CD4-positive, alpha-beta T cell treated with Interleukin-12 subunit alpha and Interleukin-12 subunit beta, for 1 hour (primary cell): ENCODE measurements around the gene KRTAP5-4.
"Not testable (repeated sequence)": the region's sequence is repeated elsewhere in the genome, so short reads cannot be mapped to it uniquely, and the experiment has no call there.

ENCODE experiments used
- DNase-seq: peaks from one replicate; pipeline ENCODE4 v3.0.0-alpha.2; 2020

Gene KRTAP5-4, protein sequence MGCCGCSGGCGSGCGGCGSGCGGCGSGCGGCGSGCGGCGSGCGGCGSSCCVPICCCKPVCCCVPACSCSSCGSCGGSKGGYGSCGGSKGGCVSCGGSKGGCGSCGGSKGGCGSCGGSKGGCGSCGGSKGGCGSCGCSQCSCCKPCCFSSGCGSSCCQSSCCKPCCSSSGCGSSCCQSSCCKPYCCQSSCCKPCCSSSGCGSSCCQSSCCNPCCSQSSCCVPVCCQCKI

GRCh38 chr11:1622086-1622485 is at the start of gene KRTAP5-4:
Gene KRTAP5-4 (minus strand): TSS chr11:1622138. CDS start chr11:1622093, 45 bp downstream.
- DNase-seq: no peak

- no peak for DNase-seq
Measured at GRCh38 chr11:1671658-1672057, 49.7 kb upstream of the KRTAP5-4 start.

- DNase-seq: no peak
Measured at GRCh38 chr11:1670905-1671371, 49.0 kb upstream of the KRTAP5-4 start.

DNA sequence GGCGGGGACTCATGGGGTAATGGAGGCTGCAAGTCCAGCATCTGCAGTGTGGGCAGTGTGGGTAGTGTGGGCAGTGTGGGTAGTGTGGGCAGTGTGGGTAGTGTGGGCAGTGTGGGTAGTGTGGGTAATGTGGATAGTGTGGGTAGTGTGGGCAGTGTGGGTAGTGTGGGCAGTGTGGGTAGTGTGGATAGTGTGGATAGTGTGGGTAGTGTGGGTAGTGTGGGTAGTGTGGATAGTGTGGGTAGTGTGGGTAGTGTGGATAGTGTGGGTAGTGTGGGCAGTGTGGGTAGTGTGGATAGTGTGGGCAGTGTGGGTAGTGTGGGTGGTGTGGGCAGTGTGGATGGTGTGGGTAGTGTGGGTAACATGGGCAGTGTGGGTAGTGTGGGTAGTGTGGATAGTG is 48.5 kb upstream of the KRTAP5-4 start:
- not testable (repeated sequence) for DNase-seq

DNA sequence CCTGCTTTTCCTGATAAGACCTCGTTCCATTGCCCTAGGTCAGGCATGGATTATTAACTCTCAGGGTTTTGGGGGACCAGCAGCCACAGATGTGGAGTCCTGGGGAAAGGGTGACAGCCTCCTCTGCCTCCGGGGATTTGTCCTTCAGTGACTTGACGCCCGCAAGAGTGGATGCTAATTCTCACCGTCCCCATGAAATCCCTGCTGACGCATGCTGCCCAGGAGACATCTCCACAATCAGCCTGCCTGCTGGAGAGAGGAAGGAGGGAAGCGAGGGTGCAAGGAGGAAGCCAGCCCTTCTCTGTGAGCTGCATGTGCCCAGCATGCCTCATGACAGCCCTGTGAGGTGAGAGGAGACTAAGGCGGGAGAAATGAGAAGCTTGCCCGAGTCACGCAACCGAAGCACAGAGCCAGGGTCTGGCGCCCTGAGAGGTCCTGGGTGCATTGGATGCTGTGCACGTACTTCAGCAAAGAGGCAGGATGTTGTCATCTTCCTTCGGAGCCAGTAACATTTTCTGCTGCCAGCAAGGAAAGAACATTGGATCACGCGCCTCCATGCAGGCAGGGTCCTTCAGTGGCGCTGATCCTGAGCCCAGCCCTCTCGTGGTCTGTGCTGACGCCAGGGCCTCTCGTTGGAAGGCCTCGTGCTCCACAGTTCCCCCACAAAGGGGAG is 47.7 kb upstream of the KRTAP5-4 start:
- DNase-seq: no peak

DNA sequence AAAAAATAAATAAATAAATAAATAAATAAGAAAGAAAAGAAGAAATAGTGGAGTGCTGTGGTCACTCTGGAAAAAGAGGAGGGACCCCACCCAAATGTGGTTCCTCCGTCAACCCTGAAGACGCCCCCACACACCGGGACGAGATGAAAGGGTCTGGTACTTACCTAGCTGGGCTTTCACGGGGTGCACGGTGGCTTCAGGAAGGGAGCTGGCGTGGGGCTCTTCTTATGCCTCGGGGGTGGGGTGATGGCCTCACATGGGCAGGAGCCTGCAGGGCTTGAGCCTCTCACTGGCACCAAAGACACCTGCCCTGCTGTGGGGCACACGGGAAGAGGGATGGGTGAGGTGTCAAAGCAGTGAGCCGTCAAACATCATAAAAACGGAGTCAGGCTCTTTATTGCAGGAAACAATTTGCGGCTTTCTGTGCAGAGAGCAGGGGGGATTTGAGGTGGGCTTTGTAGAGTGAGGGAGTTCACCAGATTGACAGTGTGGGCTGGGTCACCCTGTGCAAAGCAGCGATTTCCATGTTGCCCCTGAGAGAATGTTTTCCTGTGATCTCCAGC is 47.1 kb upstream of the KRTAP5-4 start:
- DNase-seq: no peak

DNA sequence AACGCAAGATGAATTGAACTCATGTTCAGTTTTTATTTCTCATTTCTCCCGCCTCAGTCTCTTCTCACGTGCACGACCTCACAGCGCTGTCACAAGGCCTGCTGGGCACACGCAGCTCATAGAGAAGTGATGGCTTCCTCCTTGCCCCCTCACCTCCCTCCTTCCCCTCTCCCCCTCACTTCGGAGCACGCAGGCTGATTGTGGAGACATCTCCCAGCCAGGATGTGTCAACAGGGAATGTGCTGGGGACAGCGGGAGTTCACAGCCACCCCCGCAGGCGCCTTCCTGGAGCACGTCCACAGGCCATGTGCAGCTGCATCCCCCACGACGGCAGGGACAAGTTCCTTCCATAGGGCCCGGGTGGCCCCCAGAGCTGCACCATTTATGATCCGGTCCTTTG is 46.0 kb upstream of the KRTAP5-4 start:
- no peak for DNase-seq

GRCh38 chr11:1667121-1667850 is 45.3 kb upstream of the KRTAP5-4 start:
- DNase-seq: no peak

DNA sequence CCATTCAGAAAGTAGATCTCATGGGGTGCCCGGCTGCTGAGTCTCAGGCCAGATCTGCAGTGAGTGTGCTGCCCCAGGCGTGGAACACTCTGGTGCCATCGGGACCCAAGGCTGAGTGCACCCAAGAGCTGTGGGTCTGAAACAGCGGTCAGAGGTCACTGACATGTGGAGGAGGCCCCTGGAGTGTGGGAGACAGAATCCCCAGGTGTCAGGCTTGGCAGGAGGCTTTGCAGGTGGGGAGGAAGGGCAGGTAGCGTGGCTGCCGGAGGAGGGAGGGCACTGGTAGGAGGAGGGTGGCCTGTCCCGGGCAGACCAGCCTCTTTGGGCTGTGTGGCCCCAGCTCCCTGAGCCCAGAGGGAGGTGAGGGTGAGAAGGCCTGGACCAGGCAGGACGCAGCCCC is 43.4 kb upstream of the KRTAP5-4 start:
- no peak for DNase-seq

- DNase-seq: not testable (repeated sequence)
Measured at GRCh38 chr11:1662699-1663283, 40.9 kb upstream of the KRTAP5-4 start.

- DNase-seq: not testable (repeated sequence)
Measured at GRCh38 chr11:1661454-1662269, 39.7 kb upstream of the KRTAP5-4 start.

- no peak for DNase-seq
Measured at GRCh38 chr11:1660111-1660867, 38.4 kb upstream of the KRTAP5-4 start.

GRCh38 chr11:1659506-1659905 is 37.6 kb upstream of the KRTAP5-4 start:
- DNase-seq: no peak

DNA sequence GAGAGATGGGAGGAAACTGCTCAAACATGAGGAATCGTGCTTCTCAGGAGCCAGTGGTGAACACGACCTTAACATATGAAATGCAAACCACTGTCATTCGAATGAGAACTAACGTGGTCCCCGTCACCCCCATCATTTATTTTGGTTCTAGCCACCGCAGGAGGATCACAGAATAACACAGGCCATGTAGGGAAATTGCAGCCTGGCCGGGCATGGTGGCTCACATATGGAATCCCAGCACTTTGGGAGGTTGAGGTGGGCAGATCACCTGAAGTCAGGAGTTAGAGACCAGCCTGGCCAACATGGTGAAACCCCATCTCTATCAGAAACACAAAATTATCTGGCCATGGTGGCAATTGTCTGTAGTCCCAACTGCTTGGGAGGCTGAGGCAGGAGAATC is 34.7 kb upstream of the KRTAP5-4 start:
- no peak for DNase-seq

DNA sequence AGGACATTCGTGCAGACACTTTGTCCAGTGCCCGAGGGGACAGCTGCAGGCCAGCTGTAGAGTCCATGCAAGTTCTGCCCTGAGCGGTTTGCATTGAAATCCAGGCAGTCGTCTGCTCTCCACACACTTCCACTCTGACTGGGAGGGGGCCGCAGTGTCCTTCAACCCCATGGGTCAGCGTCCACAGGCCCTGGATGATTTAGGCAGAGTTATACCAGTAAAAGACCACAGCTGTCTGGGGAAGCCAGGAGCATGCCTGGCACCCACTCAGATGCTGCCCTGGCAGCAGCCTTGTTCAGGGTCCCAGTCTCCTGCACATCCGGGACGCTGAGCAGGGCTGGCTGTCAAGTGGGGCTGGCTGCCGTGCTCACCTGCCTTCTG is 34.1 kb upstream of the KRTAP5-4 start:
- DNase-seq: no peak

DNA sequence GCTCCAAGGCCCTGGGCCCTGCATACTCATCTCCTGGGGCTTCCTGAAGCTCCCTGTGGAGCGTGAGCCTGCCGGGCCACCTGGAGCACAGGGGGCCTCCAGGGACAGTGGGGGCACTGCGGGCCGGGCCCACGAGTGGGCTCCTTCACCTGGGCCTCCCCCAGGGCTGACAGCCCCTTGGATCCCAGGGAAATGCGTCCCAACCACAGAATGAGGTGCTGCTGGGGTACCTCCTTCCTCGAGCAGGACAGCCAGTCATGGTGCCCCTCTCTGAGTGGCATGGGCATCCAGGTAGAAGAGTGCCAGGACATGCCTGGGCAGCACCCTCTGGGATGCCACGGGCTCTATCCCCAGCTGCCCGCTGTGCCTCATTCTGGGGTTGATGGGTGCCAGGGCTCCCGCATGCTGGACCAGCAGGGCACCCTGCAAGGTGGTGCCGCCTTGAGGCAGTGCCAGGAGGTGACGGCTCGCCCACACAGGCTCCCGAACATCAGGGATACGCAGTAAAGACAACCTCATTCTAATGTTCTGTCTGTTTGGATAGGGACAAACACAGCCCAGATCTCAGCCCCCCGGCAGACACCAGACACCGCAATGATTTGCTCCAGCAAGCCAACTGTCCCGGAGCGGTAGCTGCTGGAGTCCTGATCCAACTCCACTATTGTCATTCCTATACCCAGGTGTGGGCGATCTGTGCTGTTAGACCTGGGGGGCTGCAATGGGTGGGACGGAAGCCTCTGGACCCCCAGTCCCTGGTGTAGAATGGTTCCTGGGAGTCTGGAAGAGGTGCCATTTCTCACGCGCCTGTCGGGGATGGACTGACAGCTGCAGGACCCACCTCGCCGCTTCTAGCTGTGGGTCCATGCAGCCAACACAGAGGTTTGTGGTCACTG is 33.5 kb upstream of the KRTAP5-4 start:
- DNase-seq: no peak

GRCh38 chr11:1654388-1655167 is 32.6 kb upstream of the KRTAP5-4 start:
- no peak for DNase-seq

DNA sequence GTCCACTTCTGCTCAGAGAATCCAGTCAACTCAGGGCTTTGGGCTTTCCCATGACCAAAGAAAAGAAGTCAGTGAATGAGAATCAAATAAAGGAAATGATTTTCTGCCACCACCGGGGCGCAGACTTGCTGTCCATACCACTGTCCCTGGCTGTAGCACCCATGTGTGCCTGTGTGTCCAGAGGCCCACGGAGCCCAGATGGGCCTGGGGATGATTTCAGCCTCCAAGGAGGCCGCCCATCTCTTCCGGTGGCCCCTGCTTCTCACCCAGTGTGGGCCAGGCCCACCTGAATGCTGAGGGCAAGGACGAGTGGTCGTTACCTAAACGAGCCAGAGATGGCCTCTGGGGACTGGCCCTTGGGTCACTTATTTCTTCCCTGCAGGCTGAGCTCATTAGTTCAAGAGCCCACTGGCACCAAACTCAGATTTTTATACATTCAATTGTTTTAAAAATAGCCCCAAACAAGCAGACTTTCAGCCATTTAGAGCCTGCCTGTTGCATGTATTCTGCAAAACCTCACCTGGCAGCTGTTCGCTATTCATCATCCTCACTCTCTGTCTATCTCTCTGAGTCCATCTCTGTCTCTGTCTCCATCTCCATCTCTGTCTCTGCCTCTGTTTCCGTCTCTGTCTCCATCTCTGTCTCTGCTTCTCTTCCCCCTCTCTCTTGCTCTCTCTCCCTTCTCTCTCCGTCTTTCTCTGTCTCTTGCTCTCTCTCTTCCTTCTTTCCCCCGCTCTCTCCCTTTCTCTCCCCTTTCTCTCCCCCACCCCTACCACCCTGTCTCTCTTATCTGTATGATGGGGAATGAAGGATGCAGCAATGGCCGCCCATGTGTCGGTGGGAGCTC is 31.8 kb upstream of the KRTAP5-4 start:
- DNase-seq: no peak
